KMS-11 (cell line): ENCODE data around the gene ZNF41.
"Not testable (repeated sequence)": the region's sequence is repeated elsewhere in the genome, so short reads cannot be mapped to it uniquely, and the experiment has no call there.

Source experiments
- H2AFZ ChIP-seq: fragments of 200-600 bp; sonication (generic); 2 replicates; pipeline ENCODE4 v1.6.1; 2016; ENCODE audit warnings: antibody characterized with exemption, mixed run types, low read depth
- H3K27ac ChIP-seq: fragments of 200-600 bp; sonication (generic); 2 replicates; pipeline ENCODE4 v1.6.1; 2016; ENCODE audit warnings: mild to moderate bottlenecking, mixed run types
- H3K27me3 ChIP-seq: fragments of 200-600 bp; sonication (generic); 2 replicates; pipeline ENCODE4 v1.6.1; 2017; ENCODE audit warnings: mild to moderate bottlenecking, low read depth, mixed run types, moderate library complexity; ENCODE audit not compliant: insufficient read depth
- H3K36me3 ChIP-seq: fragments of 200-600 bp; sonication (generic); 2 replicates; pipeline ENCODE4 v1.6.1; 2017; ENCODE audit warnings: mild to moderate bottlenecking, mixed run types; ENCODE audit not compliant: insufficient read depth
- H3K4me1 ChIP-seq: fragments of 200-600 bp; sonication (generic); 2 replicates; pipeline ENCODE4 v1.6.1; 2016; ENCODE audit warnings: mild to moderate bottlenecking, low read depth, mixed run types; ENCODE audit not compliant: poor library complexity, severe bottlenecking
- H3K4me2 ChIP-seq: fragments of 200-600 bp; sonication (generic); 2 replicates; pipeline ENCODE4 v1.7.0; 2016; ENCODE audit warnings: mild to moderate bottlenecking, mixed run types
- H3K4me3 ChIP-seq: fragments of 200-600 bp; sonication (generic); IDR thresholded peaks from 2 replicates; pipeline ENCODE4 v1.6.1; 2017; ENCODE audit warnings: low read depth, low read length, mixed read lengths; ENCODE audit not compliant: insufficient read depth
- H3K79me2 ChIP-seq: fragments of 200-600 bp; sonication (generic); 2 replicates; pipeline ENCODE4 v1.6.1; 2016; ENCODE audit warnings: low read depth, mixed run types; ENCODE audit not compliant: insufficient read depth
- H3K9ac ChIP-seq: fragments of 200-600 bp; sonication (generic); 2 replicates; pipeline ENCODE4 v1.6.1; 2016; ENCODE audit warnings: mild to moderate bottlenecking, mixed run types
- H4K20me1 ChIP-seq: fragments of 200-600 bp; sonication (generic); 2 replicates; pipeline ENCODE4 v1.6.1; 2016; ENCODE audit warnings: mild to moderate bottlenecking, mixed run types; ENCODE audit not compliant: insufficient read depth
- CTCF ChIP-seq: fragments of 200-600 bp; sonication (generic); conservative IDR thresholded peaks from 2 replicates; pipeline ENCODE4 v1.6.1; 2017; ENCODE audit warnings: low read depth, mild to moderate bottlenecking, antibody characterized with exemption, low read length, moderate library complexity, mixed read lengths

ZNF41 gene

GRCh38 chrX:47523297-47523696 lies 40.3 kb upstream of the ZNF41 start:
- Histone ChIP-seq H3K27me3 (no peaks in the 10 kb centered on the region), H4K20me1 (no peaks in the 10 kb centered on the region), H3K4me1 (no peaks in the 10 kb centered on the region), H3K36me3 (no peaks in the 10 kb centered on the region), H3K4me2 (peak overlapping the region; percentile 51; the same call in 1 of the 2 replicates), H3K4me3 (no peak overlapping the region), H2AFZ (peak overlapping the region; percentile 82; the same call in 1 of the 2 replicates), H3K79me2 (no peaks in the 10 kb centered on the region), H3K9ac (peak overlapping the region; percentile 74; the same call in 1 of the 2 replicates), H3K27ac (no peak overlapping the region)
- TF ChIP-seq CTCF, result peak; percentile 65

DNA sequence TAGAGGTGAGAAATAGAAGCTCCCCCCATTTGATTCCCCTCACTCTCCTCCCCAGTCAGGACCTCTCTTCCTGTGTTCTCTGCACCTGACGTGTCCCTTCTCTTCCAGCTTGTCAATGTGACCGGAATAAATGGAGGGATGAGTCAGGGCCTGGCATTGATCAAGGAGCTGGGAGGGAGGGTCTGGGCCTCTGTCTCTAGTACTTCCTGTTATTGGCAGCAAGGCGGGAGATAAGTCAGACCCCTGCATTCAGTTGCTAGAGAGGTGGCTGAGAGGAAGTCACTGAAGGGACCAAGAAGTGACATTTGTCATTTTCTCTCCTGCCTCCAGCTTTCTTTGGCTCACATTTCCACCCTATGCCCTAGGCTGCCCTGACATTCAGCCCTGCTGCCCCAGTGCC lies 35.1 kb upstream of the ZNF41 start:
- Histone ChIP-seq H3K9ac (no peak overlapping the region), H3K4me3 (no peak overlapping the region), H3K79me2 (no peaks in the 10 kb centered on the region), H4K20me1 (no peaks in the 10 kb centered on the region), H3K27ac (no peak overlapping the region), H3K4me1 (peaks cover 4% of the 10 kb centered on the region), H3K36me3 (no peaks in the 10 kb centered on the region), H3K27me3 (no peaks in the 10 kb centered on the region), H3K4me2 (no peak overlapping the region), H2AFZ (no peak overlapping the region)
- no peak for TF ChIP-seq CTCF

- H3K36me3 ChIP-seq, result no peaks in the 10 kb centered on the region
- no peak for TF ChIP-seq CTCF
- H3K27ac ChIP-seq, result no peak overlapping the region
- no peak overlapping the region for H3K9ac ChIP-seq
- H2AFZ ChIP-seq, result no peak overlapping the region
- H3K4me2 ChIP-seq, result no peak overlapping the region
- peaks cover 4% of the 10 kb centered on the region for H3K4me1 ChIP-seq
- no peaks in the 10 kb centered on the region for H4K20me1 ChIP-seq
- H3K4me3 ChIP-seq, result no peak overlapping the region
- no peaks in the 10 kb centered on the region for H3K79me2 ChIP-seq
- H3K27me3 ChIP-seq, result no peaks in the 10 kb centered on the region
These were observed 33.1 kb upstream of the ZNF41 start for GRCh38 chrX:47515941-47516665.

DNA sequence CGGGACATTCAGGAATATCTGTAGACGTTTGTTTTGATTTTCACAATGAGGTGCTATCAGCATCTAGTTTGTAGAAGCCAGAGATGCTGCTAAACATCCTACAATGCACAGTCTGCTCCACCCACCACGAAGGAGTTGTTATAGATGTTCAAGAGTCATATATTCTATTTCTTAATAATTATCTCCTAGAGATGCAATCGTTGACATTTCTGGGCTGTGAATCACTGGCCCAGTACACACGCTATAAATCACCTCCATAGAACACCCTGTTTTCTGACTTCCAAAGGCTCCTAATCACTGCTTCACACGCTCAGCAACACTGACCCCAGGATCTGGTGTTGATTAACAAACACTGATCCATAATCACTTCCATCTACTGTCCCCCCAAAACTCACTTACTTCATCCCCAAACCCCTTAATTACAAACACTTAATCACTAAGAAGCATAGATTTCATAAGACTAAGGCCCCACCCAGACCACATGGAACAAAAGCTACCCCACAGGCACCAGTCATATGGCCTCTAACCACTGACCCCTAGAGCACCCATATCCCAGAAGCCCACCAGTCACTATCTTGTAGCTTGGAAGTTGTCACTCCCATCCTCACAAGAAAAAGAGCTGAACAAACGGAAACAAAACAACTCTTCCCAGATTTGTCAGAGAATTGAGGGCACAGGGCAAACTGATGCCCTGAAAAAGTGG lies 31.7 kb upstream of the ZNF41 start:
- Histone ChIP-seq H3K9ac (no peak overlapping the region), H3K4me3 (no peak overlapping the region), H3K4me2 (no peak overlapping the region), H2AFZ (no peak overlapping the region), H3K36me3 (no peaks in the 10 kb centered on the region), H3K27me3 (no peaks in the 10 kb centered on the region), H3K27ac (no peak overlapping the region), H3K79me2 (no peaks in the 10 kb centered on the region), H3K4me1 (peaks cover 4% of the 10 kb centered on the region), H4K20me1 (no peaks in the 10 kb centered on the region)
- no peak for TF ChIP-seq CTCF

DNA sequence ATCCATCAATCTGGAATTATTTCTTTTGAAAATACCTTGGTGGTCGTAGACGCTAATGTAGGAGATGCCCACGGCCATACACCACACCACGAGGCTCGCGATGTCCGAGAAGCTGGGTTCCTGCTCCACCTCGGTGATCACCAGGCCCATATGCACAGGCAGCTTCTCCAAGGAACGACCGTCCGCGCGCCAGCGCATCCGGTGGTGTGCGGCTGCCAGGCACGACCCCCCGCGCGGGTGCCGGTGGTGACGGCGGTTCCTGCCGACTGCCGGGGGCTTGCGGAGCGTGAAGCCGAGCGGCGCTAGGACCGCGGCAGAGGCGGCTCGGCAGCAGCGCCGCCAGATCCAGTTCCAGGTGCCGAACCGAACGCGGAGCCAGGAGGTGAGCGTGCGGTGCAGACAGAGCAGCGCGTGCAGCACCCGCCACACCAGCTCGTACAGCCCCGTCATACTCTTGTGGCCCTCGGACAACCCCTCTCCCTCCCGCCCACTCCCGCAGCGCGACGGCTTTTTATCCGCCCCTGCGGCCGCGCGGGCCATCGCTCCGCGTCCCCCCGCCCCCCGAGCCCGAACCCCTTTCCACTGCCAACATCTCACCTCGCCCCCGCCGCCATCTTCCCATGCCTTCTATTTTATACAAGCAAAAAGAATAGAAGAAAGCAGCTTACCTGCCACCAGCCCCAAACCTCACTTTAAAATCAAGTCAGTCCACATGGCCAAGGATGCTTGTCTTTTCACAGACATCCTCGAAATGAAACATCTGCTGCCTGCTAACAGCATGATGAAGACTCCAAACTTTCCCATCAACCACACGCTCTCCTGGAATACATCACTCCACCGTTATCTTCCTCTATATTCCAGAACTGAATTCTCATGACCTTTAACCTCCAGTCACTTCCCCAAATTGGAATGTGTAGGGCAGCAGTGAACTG lies 30.3 kb upstream of the ZNF41 start:
- not testable (repeated sequence) for H4K20me1 ChIP-seq, H3K4me3 ChIP-seq, H3K79me2 ChIP-seq, H3K4me1 ChIP-seq, H3K27me3 ChIP-seq, H3K36me3 ChIP-seq, H3K27ac ChIP-seq
- Histone ChIP-seq H2AFZ (peak overlapping the region; percentile 71; the same call in 1 of the 2 replicates), H3K4me2 (peak overlapping the region; percentile 45; the same call in 1 of the 2 replicates), H3K9ac (peak overlapping the region; percentile 27; the same call in 1 of the 2 replicates)

GRCh38 chrX:47512383-47512782 lies 29.4 kb upstream of the ZNF41 start:
- not testable (repeated sequence) for H3K4me2 ChIP-seq, H3K4me3 ChIP-seq, H3K27me3 ChIP-seq, H3K79me2 ChIP-seq, H4K20me1 ChIP-seq, H3K36me3 ChIP-seq, H2AFZ ChIP-seq, H3K9ac ChIP-seq, H3K27ac ChIP-seq
- peaks cover 12% of the 10 kb centered on the region for H3K4me1 ChIP-seq
